ENCODE measurements around the gene ATP5ME.

DNA sequence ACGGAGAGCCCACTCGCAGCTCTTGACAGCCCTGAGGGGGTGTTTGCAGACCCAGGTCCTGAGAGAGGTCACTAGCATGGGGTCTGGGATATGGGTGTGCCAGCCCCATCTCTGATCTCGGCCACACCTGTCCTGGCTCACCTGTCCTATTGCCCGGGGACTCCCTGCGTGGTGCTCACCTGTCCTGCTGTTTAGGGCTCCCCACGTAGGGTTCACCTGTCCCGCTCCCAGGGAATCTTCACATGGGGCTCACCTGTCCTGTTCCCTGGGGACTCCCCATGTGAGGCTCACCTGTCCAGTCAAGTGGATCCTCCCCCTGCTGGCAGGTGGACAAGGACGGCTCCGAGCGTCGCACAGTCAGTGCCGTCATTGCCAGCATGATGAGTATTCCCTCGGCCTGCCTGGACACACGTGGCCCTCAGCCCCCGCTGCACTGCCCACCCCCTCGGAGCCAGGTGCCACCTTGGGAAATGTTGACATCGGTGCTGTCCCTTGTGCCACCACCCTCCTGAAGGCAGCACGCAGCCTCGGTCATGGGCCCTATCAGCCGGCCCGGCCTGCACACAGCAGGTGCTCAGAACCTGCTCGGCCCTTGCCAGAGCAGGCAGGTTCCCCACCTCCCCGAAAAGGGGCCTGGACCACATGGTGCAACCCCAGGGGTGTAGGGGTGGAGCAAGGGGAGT is 8.6 kb upstream of the ATP5ME start:
- TF ChIP-seq EZH2 (IDR thresholded peaks at IDR 0.05; ENCODE audit: low read length, missing control alignments), result no peak
- TF ChIP-seq, protein P1, sequence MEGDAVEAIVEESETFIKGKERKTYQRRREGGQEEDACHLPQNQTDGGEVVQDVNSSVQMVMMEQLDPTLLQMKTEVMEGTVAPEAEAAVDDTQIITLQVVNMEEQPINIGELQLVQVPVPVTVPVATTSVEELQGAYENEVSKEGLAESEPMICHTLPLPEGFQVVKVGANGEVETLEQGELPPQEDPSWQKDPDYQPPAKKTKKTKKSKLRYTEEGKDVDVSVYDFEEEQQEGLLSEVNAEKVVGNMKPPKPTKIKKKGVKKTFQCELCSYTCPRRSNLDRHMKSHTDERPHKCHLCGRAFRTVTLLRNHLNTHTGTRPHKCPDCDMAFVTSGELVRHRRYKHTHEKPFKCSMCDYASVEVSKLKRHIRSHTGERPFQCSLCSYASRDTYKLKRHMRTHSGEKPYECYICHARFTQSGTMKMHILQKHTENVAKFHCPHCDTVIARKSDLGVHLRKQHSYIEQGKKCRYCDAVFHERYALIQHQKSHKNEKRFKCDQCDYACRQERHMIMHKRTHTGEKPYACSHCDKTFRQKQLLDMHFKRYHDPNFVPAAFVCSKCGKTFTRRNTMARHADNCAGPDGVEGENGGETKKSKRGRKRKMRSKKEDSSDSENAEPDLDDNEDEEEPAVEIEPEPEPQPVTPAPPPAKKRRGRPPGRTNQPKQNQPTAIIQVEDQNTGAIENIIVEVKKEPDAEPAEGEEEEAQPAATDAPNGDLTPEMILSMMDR (conservative IDR thresholded peaks at IDR 0.05 in 1 of 2, IDR thresholded peaks at IDR 0.05 in 1 of 2; ENCODE audit: low read depth in 1 of 2, low read length in 2 of 2), result no peak

Measured in fibroblast of lung (primary cell).